NCI-H748 (cell line): ENCODE measurements around the gene NFKB1.

ENCODE experiments used
- DNase-seq: peaks from one replicate; lab custom pipeline; 2025; ENCODE audit not compliant: unreplicated experiment; lab: John Stamatoyannopoulos, UW

The NFKB1 gene

DNA sequence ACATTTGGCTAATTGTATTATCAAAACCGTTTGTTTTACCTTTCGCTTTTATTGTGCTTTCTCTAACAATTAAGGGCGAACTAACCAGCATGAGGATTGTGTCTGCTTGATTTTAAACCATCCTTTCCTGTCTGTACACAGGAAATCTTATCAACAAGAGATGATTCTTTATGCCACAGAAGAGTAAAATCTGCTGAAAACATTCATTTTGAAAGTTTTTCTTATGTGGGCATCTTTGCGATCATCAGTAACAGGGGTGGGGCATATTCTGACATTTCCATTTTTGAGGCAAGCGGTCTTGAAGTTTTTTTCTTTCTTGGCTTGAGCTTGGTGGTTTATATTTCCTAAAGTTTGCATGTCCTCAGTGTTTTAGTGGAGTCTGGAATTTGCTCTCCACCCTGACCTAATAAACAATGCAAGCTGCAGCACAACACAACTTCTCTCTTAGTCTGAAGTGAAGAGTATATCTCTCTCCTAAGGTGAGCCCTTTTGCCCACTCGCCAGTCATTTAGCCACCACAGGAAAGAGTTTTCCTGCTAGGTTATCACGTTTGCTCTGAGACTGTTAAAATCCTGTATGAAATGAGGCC lies 26.6 kb downstream of the NFKB1 start:
- no peak for DNase-seq

DNA sequence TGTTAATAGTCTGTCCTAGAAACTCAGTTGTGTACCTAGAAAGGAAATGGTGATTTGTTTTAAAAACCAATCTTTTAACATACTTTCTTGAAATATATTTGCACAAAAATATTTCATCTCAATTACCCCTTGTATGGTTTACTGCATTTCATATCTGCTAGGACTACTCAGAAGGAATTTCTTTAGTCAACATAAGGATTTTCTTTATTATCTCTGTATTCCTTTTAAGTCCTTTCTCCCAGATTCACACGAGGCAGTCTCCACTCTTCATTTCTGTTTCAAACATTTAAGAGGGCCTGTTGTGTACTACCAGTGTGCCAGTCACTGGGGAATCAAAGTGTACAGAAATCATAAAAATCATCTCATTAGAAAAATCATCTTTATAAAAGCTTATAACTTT lies 28.8 kb downstream of the NFKB1 start:
- no peak for DNase-seq

DNA sequence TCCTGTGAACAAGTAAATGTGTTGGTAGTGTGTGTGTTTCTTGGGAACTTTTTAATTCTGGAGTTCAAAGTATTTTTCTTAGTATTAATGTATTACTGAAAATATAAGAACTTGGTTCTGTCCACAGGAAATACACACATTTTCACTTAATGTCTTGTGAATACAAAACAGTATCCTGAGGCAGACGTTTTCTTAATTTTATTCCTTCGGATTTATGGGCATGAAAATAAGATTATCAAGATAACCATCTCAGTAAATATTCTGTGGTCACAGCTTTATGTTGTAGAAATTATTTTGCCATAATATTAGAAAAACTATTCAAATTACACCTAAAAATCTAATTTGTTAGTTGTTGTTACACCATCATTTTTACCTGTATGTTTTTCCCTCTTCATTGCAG lies 29.8 kb downstream of the NFKB1 start:
- no peak for DNase-seq

DNA sequence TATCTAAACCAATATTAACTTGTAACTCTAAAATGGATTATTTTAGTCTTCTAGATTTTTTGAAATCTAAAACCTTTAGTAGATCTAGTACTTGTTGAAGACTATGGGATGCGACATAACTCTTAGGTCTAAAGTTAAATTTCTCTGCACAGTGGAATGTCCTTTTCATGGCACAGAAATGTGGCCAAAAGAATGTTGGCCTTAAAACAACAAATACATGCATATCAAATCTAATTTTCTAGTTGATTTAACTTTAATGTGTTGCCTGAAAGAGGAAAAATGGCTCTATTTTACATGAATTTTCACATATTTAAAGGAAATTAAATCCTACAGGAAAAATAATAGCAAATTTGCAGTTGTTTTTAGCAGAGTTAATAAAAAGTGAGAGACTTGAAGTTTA lies 30.3 kb downstream of the NFKB1 start:
- DNase-seq: no peak

DNA sequence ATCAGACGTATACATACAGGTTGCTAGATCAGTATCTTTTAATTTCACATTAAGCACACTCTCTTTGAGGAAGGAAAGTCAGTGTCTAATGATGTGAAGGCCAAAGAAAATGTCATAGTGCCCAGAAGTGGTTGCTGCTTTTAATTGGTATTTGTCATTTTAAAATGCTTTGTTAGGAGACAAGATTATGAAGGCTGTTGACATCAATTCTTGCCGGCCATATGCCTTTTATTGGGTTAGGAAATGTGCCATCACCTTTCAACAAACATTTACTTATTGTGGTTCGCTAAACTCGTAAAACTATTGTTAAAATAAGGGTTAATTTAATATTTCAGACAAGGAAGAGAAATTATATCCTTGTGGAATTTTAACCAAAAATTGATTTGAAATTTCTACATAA lies 32.2 kb downstream of the NFKB1 start:
- peak; percentile 21 for DNase-seq

DNA sequence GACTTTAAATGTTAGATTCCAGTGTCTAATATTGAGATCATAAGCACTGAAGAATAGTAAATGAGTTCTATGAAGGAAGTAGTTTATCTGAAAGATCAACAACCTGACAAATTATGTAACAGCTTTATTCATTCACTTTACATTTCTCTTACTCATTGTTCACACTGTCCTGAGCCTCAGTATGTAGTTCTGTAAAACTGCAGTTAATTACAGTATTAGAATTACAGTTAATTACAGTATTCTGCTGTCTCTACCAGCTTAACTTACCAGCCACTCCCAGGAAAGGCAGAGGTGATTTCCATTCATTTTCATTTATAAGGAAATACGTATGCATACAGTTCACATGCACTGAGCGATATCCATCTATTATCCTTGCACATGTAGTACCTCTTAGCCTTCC lies 32.7 kb downstream of the NFKB1 start:
- DNase-seq: peak; percentile 78

DNA sequence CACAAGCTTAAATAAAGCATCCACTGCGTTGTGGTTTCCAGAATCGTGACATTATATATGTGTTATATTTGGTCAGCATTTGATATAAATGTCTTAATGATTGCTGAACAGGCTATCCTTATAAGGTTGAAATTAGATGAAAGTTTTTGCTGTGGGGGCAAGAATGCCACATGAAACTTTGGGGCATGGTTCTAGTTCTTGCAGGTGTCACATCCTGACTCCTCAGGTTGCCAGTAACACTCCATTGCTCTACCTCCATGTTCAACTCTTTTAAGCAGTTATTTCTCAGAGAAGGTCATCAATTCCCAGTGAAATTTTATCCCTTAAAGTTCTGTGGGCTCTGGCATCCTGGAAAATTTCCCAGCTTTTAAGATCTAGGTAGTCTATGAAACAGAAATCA lies 33.7 kb downstream of the NFKB1 start:
- DNase-seq: no peak

DNA sequence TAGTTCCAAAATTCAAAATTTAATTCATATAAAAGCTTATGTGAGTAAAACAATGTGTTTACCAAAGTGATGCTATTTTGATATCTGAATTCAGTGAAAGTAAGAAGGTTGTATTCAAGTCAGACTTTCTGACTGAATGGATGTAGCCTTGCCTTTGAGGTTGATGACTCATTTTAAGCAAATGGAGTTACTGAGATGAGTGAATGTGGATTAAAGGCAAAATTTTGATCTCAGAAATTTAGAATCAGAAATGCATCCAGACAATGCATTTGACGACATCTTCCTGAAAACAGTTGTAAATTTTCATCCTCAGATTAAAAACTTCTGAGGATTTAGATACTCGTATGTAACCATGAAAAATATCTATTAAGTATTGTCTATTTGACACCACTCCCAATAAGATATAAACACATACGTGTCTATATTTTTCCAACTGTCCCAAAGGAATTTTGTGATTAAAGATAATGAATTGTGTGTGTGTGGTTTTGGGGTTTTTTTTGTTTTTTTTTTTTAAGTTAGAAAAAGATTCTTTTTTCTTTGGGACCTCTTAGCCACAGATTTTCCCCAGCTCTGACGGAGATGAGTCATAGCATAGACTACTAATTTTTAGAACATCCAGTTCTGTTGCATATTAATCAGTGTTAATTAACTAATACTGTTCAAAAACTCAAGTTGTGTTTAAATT lies 34.4 kb downstream of the NFKB1 start:
- DNase-seq: no peak

DNA sequence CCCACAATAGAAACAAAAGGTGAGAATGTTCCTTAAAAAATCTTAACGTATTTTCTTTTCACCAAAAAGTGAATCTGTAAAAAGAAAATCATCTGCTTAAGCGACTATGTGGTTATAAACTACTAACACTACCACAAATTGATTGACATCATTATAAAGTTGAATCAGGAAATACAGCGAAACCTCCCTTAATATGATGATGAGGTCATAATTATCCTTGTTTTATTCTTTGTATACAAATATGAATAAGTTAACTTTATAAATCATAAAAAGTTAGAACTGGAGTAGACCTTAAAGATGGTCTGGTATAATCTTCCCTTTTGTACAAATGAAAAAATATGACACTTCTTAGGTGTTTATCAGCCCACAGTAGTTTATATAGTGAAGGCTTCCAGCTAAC lies 35.6 kb downstream of the NFKB1 start:
- no peak for DNase-seq

DNA sequence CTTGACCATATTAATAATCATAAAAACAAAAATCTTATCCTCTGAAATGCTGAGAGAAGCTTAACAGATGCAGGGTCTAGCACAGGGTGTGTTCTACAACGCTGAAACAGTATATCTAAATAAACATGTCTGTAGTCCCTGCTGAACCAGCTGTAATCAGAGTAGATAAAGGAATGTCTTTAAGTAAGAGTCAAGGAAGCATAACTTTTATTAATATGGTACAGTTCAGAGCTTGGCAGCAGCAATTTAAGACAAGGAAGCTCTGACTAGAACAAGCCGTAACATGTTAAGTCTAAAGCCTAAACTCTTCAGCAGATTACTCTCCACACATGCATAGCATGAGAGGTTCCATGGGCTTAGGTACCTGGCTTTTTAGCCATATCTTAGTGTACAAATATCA lies 36.1 kb downstream of the NFKB1 start:
- no peak for DNase-seq

DNA sequence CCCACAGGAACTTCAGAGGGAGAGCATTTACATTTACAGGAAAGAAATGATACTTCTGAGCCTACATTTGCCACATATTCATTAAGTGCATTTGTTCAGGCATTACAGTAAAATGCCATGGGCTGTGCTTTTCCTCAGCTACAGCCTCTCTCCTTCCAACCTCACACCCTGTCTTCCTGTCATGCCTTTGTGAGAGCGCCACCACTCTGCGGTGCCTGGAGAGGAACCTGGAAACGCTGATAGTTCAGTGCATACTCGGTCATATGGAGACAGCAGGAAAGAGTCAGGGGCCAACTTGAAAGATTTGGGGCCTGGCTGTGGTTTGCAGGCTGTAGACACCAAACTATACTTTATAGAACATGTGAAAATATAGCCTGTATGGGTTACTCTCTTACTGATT lies 40.5 kb downstream of the NFKB1 start:
- no peak for DNase-seq

DNA sequence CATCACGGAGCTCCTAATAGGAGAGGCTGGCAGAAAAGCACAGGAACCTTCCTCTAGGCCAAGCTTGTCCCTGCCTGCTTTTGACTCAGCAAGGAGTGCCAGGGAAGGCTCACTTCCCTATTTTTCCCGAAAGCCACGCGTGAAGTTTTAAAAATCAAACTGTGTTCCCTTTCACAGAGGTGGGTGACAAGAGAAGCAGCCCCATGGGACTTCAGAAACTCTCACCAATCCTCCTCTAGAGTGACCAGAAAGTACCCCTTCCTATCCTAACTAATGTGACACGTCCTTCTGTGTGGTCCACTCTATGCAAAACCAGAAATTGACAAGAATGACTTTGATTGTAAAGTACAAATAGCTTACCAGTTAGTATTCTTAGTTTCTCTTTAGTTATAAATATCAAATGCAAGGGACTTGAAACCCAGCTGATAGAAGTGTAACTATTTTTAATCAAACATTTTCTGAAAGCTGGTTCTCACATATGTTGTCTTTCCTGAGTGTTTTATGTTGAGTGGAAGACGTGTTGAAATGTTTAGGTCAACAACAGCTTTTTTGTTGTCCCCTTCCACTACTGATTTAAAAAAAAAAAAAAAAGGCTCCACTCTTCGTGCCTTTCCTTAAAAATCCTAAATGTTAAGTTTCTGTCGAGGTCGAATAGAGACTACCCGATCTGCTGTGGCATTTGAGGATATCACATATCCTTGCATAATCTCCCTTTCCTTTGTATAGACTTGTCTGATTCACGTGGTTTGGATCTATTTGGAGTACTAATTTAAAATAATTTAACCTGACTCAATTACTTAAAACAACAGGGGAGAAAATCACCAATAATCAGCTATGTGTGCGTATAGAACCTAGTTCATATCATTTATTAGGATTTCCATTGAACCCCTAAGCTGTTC lies 42.1 kb downstream of the NFKB1 start:
- DNase-seq: no peak

DNA sequence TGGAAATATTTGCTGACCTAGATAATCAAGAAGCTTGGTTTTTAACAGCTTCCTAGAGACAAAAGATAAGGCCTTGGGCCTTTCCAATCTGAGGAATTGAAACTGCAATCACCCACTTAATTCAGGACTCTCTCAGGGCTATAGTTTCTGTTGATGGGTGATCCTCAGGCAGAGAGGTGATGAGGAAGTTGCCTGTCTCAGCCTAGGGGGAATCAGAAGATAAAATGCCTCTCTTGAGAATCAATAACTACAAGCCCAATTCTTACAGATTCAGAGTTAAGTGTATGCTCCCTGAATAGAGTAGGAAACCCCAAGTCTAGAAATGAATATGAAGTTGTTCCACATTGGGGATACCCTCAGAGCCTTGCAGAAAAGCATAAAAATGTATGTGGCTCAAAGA lies 45.5 kb downstream of the NFKB1 start:
- DNase-seq: no peak

DNA sequence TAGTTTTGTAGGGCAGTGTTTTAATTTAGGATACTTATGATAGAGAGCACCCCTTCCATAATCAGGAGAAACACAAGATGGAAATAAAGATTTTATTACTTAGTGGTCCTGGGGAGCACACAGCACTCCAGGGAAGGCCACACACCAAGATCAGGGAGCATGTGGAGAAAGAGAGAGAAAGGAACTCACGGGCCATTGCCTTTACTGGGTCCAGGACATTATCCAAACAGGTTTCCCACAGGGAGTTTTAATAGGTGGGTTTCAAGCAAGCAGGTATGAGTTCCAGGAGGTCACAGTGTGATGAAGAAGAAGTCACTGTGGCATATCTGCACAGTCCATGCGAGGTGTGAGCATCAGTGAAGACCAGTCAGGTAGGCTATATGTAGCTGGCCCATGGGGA lies 46.8 kb downstream of the NFKB1 start:
- no peak for DNase-seq

DNA sequence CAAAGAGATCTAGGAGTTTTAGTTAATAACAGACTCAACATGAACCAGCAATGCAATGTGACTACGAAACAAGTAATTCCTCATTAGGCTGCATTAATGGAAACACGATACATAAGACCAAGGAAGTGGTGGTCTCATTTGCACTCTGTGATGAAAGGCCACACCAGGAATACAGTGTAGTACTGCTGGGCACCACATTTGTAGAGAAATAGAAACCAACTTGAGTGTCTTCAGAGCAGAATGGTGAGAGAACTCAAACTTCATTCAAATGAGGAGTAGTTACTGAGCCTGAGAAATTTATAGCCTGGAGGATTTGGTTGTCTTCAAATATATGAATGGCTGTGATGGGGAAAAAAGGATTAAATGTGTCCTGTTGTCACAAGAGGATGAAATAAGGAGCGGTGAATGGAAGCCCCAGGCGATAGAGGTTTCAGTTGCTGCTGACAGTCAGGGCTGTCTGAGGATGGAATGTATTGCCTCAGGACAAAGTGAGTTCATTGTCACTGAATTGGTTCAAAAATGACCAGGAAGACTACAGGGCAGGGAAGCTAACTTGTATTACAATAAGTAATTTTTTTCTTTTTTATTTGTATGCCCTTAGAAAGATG lies 50.9 kb downstream of the NFKB1 start:
- no peak for DNase-seq

DNA sequence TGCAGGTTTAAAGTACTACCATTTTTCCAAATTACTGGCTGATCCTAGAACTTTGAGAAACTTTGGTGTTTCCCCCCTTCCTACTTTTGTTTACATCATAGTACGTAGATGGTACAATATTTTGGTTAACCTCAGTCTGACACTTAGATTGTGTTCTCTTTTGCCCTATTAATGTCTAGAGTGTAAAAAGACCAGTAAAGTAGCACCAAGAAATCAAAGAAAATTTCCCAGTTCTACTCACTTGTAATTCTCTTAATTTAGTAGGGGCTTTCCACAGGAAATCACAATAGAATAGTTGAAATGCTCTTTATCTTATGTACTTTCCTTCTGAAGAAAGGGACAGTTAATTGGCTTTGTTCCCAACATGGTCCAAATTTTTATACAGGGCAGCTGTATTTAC lies 51.6 kb downstream of the NFKB1 start:
- peak; percentile 21 for DNase-seq

DNA sequence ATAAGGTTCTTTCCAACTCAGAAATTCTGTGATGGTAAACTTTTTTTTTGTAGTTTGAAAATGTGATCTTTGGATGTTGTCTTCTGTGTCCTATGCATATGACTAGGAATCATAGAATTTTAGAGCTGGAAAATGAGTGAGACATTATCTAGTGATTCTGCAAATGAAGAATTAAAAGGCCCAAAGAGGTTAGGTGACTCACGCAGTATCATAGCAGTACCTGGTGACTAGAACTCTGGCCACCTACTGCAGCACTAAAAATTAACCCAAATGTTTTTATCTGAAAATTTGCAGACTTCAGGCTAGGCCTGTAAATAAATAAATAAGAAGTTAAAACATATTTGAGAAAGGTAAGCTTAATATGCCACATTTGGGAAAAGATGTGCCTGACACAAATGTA lies 52.8 kb downstream of the NFKB1 start:
- no peak for DNase-seq

DNA sequence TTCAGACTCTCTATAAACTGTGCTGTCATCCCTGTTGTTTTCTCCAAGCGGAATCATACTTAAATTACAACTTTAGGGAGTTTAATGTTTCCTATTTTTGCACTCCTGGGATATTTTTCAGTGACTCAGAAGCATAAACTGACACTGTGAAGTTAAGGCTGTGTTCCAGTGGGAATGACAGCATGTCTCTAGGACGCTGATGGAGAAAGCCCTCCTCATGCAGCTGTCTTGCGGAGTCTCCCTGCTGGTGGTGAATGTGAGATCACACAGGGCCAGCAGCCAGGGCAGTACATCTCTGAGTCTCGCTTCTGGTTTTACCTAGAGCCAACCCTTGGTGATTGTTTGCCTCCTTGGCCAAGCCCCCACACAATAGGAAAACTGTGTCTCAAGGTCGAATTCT lies 53.3 kb downstream of the NFKB1 start:
- DNase-seq: peak; percentile 6

DNA sequence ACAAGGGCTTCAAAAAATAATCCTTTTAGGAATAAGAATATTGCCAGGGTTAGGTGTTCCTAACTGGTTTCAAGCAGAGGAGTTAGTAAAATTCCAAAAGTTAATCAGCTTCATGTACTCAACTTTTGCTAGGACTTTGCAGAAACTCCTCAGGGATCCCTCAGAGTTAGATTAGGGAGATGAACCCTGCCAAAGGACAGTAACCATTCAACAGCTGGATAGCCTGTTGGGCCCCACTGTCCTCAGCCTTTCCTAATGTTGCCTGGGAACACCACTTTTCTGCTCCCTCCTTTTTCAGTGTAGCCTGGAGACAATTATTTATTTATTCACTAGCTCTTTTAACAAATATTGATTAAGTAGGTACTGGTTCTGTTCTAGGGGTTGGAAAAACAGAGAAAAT lies 53.8 kb downstream of the NFKB1 start:
- no peak for DNase-seq

DNA sequence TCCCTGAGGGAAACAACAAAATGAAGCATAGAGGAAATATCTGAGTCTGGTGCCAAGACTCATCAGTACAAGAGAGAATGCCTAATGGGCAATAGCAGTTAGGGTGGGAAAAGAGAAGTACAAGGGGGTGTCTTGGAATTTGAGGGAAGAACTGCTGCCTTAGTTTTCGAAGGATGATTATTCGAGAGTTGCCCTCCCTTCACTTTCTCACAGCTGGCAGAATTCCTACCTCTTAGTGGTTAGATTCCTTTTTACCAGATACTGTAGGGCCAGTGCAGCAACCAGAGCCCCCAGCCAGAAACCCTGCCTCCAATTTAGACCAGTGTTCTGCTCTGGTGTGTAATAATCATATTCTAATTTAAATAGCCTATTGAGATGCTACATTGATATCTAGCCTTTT lies 56.5 kb downstream of the NFKB1 start:
- DNase-seq: no peak

DNA sequence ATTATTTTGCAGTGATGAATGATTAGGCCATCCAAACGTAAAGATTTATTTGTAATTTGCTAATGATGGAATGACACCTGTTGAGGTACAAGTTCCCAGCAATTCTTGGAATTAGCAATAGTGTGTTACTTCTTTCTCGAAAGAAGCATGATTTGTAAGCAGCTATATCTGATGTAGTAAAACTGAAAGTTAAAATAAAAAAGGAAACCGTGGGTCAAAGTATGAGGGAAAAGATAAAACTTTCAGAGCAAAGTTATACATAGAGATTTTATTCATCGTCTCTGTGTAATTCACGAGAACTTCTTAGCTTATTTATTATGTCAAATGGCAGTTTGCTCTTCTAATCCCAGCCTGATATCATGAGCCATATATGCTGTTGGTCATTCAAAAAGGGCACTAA lies 59.0 kb downstream of the NFKB1 start:
- no peak for DNase-seq
